Breast epithelium (tissue), 3 donors: ENCODE results near the gene RNF123.

Source experiments
- CTCF ChIP-seq, 3 donors: fragments of 450-650 bp; IDR thresholded peaks; one replicate each; pipeline ENCODE4 v1.5.1; 2016 to 2017; ENCODE audit warnings: antibody characterized with exemption in 3 of 3, mild to moderate bottlenecking in 3 of 3, moderate library complexity in 3 of 3
- POLR2A ChIP-seq: fragments of 450-650 bp; IDR thresholded peaks from one replicate; pipeline ENCODE4 v1.6.1; 2016; ENCODE audit warnings: antibody characterized with exemption, mild to moderate bottlenecking, moderate library complexity
- POLR2AphosphoS5 ChIP-seq, 3 donors: sonication (generic); formaldehyde crosslinking; IDR thresholded peaks; one replicate each; pipeline ENCODE4 v1.6.1; 2017; ENCODE audit warnings: antibody characterized with exemption in 3 of 3

- TF ChIP-seq CTCF (IDR thresholded peaks at IDR 0.05), result no peak
- no peak for TF ChIP-seq POLR2A
- TF ChIP-seq POLR2AphosphoS5 (IDR thresholded peaks at IDR 0.05), result no peak
Observed at GRCh38 chr3:49716691-49717210, 27.4 kb downstream of the RNF123 start.
